ENCODE data around the gene RAB31.
"Not testable (repeated sequence)": the region's sequence is repeated elsewhere in the genome, so short reads cannot be mapped to it uniquely, and the experiment has no call there.

The RAB31 gene

GRCh38 chr18:9850309-9850708, 142.2 kb downstream of the RAB31 start:
- peaks cover 6% of the 10 kb centered on the region for H3K36me3 ChIP-seq (ENCODE audit: insufficient read depth, low read length)
- H2AFZ ChIP-seq (ENCODE audit: low read depth, low read length), result no peak overlapping the region
- no peak overlapping the region for H3K4me3 ChIP-seq (ENCODE audit: low read length)
- no peaks in the 10 kb centered on the region for H3K4me1 ChIP-seq (ENCODE audit: insufficient read depth, low read length)
- H3K27me3 ChIP-seq (ENCODE audit: insufficient read depth, low read length), result no peaks in the 10 kb centered on the region
- peaks cover 2% of the 10 kb centered on the region for H3K9me3 ChIP-seq (ENCODE audit: low read length)

DNA sequence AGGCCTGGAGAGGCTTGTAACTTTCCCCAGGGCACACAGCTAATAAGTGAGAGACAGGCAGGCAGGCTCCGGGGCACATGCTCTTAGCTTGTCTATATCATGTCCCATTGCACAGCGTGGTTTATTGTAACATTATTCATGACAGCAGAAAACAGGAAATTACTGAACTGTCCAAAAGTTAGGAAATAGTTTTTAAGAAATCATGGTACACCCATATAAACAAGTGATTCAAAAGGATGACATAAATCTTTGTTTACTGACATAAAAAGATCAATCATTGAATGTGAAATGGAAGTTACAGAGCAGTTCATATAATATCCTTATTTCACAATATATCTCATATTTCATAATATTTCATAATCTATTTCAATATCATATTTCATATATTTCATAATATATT, 143.4 kb downstream of the RAB31 start:
- Histone ChIP-seq H3K4me1 (ENCODE audit: insufficient read depth, low read length) (no peaks in the 10 kb centered on the region), H3K9me3 (ENCODE audit: low read length) (peaks cover 2% of the 10 kb centered on the region), H3K4me3 (ENCODE audit: low read length) (no peak overlapping the region), H3K36me3 (ENCODE audit: insufficient read depth, low read length) (no peaks in the 10 kb centered on the region), H2AFZ (ENCODE audit: low read depth, low read length) (no peak overlapping the region), H3K27me3 (ENCODE audit: insufficient read depth, low read length) (no peaks in the 10 kb centered on the region)

DNA sequence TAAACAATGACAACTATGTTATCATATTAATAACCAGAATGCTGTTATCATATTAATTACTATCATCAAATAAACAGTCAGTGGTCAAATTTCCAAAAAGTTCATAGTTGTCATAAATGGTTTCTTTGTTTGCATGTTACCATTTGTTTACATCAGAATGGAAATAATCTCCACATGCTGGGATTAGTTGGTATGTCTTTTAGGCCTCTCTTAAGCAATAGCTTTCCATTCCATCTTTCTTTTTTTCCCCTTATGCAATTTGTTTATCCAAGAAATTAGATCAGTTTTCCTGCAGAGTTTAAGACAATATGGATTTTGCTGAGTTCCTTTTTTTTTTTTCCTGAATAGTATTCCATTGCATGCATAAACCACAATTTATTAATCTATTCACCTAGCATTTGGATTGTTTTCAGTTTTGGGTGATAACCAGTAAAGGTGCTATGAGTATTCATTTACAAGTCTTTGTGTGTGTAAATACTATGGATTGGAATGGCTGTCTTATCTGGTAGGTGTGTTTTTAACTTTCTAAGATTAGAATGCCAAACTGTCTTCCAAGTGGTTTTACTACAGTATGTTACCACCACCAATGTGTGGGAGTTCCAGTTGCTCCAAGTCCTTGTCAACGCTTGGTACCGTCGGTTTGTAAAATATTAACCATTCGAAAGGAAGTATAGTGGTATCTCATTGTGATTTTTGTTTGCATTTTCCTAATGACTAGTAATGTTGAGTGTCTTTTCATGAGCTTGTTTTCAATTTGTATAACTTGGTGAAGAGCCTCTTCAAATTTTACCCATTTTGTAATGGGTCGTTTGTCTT, 144.4 kb downstream of the RAB31 start:
- Histone ChIP-seq H3K4me3 (ENCODE audit: low read length) (no peak overlapping the region), H3K4me1 (ENCODE audit: insufficient read depth, low read length) (no peaks in the 10 kb centered on the region), H3K27me3 (ENCODE audit: insufficient read depth, low read length) (no peaks in the 10 kb centered on the region), H3K36me3 (ENCODE audit: insufficient read depth, low read length) (no peaks in the 10 kb centered on the region), H3K9me3 (ENCODE audit: low read length) (peaks cover 2% of the 10 kb centered on the region), H2AFZ (ENCODE audit: low read depth, low read length) (no peak overlapping the region)

DNA sequence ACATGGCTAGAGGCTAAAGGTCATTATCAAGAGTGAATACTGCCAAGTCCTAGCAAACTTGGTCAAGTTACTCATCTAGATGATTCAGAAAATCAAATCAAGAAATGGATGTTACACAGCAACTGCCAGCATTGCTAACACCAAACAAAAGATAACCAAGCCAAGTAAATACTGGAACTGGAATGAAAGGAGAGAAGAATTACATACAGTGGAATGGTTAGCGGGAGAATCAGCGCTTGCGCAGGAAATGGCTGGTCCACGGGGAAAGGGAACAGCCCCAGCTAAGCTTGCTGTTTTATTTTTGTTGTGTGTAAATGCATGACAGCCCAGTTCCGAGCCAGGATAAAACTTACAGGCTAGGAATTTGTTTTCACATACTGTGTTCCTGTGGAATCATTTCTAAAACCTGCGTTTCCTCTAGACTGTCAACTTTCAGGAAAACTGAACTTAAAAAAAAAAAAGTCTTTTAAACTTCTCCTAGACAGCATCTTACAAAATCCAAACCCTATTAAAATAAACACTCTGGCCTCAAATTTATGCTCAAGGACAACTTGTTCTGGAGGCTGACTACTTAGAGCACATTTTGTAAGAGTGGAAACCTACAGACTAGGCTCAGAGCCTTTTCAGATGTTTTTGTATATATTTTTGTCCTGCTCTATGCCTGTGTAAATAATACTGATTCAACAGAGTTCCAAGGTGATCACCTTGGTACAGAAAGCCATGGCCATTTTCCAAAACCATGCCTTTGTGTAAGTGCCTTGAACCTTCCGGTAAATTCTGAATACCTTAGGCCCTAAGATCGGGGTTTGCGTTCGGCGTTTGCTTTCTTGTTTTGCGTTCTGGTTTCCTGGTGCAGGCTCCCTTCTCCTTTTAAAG, 146.9 kb downstream of the RAB31 start:
- Histone ChIP-seq H3K4me1 (ENCODE audit: insufficient read depth, low read length) (no peaks in the 10 kb centered on the region), H3K36me3 (ENCODE audit: insufficient read depth, low read length) (peaks cover 4% of the 10 kb centered on the region), H3K4me3 (ENCODE audit: low read length) (no peak overlapping the region), H2AFZ (ENCODE audit: low read depth, low read length) (no peak overlapping the region), H3K27me3 (ENCODE audit: insufficient read depth, low read length) (no peaks in the 10 kb centered on the region), H3K9me3 (ENCODE audit: low read length) (no peaks in the 10 kb centered on the region)

DNA sequence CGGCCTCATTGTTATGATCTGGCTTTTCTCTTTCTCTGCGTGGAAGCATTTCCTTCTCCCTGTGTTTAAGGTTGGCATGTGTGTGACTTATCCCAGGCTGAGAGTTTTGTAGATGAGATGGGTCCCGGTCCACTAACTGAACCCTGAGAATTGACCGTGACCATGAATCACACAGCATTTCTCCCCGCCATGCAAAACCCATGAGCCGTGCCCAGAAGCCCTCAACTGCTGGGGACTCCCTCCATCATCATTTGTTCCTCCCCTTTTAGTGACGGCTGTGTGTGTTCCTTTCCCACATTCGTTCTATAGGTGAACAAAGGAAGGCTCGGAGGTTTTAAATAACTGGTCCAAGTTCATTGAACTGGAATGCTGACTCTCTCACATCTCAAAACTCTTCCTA, 147.6 kb downstream of the RAB31 start:
- H3K9me3 ChIP-seq (ENCODE audit: low read length), result no peaks in the 10 kb centered on the region

DNA sequence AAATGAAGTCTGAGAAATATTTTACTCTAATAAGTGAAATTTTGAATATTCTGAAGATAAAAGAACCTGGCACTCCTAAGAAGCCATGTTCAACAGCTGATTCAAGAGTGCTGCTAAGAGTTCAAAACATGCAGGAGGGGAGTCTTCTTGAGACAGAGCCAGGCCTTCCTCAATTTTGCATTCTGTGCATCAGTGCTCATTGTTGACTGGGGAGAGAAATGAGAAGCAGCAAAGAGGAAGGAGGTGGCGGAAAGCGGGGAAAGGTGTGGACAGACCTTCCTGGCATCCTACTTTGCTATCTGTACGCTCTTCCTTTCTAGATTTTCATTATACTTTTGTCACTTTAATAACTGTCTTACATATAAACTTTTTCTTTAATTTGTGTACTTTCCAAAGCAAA, 148.0 kb downstream of the RAB31 start:
- Histone ChIP-seq H3K27me3 (ENCODE audit: insufficient read depth, low read length) (no peaks in the 10 kb centered on the region), H3K36me3 (ENCODE audit: insufficient read depth, low read length) (peaks cover 7% of the 10 kb centered on the region)

More for the DNA sequence above, 147.6 kb downstream of the RAB31 start:
- no peaks in the 10 kb centered on the region for H3K4me1 ChIP-seq (ENCODE audit: insufficient read depth, low read length)
- H2AFZ ChIP-seq (ENCODE audit: low read depth, low read length), result no peak overlapping the region
- peaks cover 7% of the 10 kb centered on the region for H3K36me3 ChIP-seq (ENCODE audit: insufficient read depth, low read length)
- no peaks in the 10 kb centered on the region for H3K27me3 ChIP-seq (ENCODE audit: insufficient read depth, low read length)
- no peak overlapping the region for H3K4me3 ChIP-seq (ENCODE audit: low read length)

GRCh38 chr18:9857479-9857998, 149.4 kb downstream of the RAB31 start:
- H3K27me3 ChIP-seq (ENCODE audit: insufficient read depth, low read length); H3K36me3 ChIP-seq (ENCODE audit: insufficient read depth, low read length); H2AFZ ChIP-seq (ENCODE audit: low read depth, low read length); H3K4me1 ChIP-seq (ENCODE audit: insufficient read depth, low read length); H3K9me3 ChIP-seq (ENCODE audit: low read length); H3K4me3 ChIP-seq (ENCODE audit: low read length): not testable (repeated sequence)

More for the DNA sequence above, 148.0 kb downstream of the RAB31 start:
- Histone ChIP-seq H3K4me3 (ENCODE audit: low read length) (no peak overlapping the region), H3K4me1 (ENCODE audit: insufficient read depth, low read length) (no peaks in the 10 kb centered on the region), H2AFZ (ENCODE audit: low read depth, low read length) (no peak overlapping the region), H3K9me3 (ENCODE audit: low read length) (no peaks in the 10 kb centered on the region)

- Histone ChIP-seq H3K4me1 (ENCODE audit: insufficient read depth, low read length) (peaks cover 17% of the 10 kb centered on the region), H3K27me3 (ENCODE audit: insufficient read depth, low read length) (no peaks in the 10 kb centered on the region), H2AFZ (ENCODE audit: low read depth, low read length) (no peak overlapping the region), H3K36me3 (ENCODE audit: insufficient read depth, low read length) (peaks cover 7% of the 10 kb centered on the region), H3K4me3 (ENCODE audit: low read length) (no peak overlapping the region), H3K9me3 (ENCODE audit: low read length) (no peaks in the 10 kb centered on the region)
Measured at GRCh38 chr18:9858642-9859041, 150.5 kb downstream of the RAB31 start.

DNA sequence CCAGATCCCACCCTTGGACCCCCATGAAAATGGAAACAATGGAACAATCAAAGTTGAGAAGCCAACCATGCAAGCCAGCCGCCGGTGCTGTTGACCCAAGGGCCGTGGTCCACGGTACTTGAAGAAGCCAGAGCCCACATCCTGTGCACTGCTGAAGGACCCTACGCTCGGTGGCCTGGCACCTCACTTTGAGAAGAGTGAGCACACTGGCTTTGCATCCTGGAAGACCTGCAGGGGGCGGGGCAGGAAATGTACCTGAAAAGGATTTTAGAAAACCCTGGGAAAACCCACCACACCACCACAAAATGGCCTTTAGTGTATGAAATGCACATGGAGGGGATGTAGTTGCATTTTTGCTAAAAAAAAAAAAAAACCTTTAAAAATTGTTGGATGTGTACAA, 151.1 kb downstream of the RAB31 start:
- no peaks in the 10 kb centered on the region for H3K9me3 ChIP-seq (ENCODE audit: low read length)
- H2AFZ ChIP-seq (ENCODE audit: low read depth, low read length), result no peak overlapping the region
- no peak overlapping the region for H3K4me3 ChIP-seq (ENCODE audit: low read length)
- no peaks in the 10 kb centered on the region for H3K27me3 ChIP-seq (ENCODE audit: insufficient read depth, low read length)
- peaks cover 17% of the 10 kb centered on the region for H3K4me1 ChIP-seq (ENCODE audit: insufficient read depth, low read length)
- peaks cover 7% of the 10 kb centered on the region for H3K36me3 ChIP-seq (ENCODE audit: insufficient read depth, low read length)

- H3K4me1 ChIP-seq (ENCODE audit: insufficient read depth, low read length), result peaks cover 17% of the 10 kb centered on the region
- peaks cover 7% of the 10 kb centered on the region for H3K36me3 ChIP-seq (ENCODE audit: insufficient read depth, low read length)
- no peak overlapping the region for H3K4me3 ChIP-seq (ENCODE audit: low read length)
- peaks cover 4% of the 10 kb centered on the region for H3K9me3 ChIP-seq (ENCODE audit: low read length)
- H2AFZ ChIP-seq (ENCODE audit: low read depth, low read length), result no peak overlapping the region
- no peaks in the 10 kb centered on the region for H3K27me3 ChIP-seq (ENCODE audit: insufficient read depth, low read length)
Measured at GRCh38 chr18:9860682-9861081, 152.6 kb downstream of the RAB31 start.

DNA sequence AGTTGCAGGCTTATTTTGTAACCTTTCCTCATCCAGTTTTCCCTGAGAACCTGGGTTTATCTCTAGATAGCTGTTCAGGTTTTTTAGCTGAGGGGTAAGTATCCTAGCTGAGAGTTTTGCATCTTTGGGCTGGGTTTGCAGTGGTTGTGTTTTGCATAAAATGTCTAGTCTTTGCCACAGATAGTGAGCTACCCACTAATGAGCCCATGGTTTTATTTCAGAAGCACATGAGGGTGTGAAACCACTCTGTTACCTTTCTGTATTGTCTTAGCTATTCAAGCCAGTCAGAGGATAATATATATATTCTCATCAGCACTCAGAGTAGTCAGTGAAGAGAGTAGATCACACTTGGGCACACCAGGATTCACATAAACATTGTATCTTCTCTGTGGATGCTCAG, 153.1 kb downstream of the RAB31 start:
- H3K4me1 ChIP-seq (ENCODE audit: insufficient read depth, low read length), result peaks cover 17% of the 10 kb centered on the region
- H3K9me3 ChIP-seq (ENCODE audit: low read length), result peaks cover 4% of the 10 kb centered on the region
- H3K36me3 ChIP-seq (ENCODE audit: insufficient read depth, low read length), result peaks cover 7% of the 10 kb centered on the region
- no peak overlapping the region for H3K4me3 ChIP-seq (ENCODE audit: low read length)
- H2AFZ ChIP-seq (ENCODE audit: low read depth, low read length), result no peak overlapping the region
- no peaks in the 10 kb centered on the region for H3K27me3 ChIP-seq (ENCODE audit: insufficient read depth, low read length)

- H3K36me3 ChIP-seq (ENCODE audit: insufficient read depth, low read length), result peaks cover 7% of the 10 kb centered on the region
- H3K4me1 ChIP-seq (ENCODE audit: insufficient read depth, low read length), result peaks cover 17% of the 10 kb centered on the region
- no peaks in the 10 kb centered on the region for H3K27me3 ChIP-seq (ENCODE audit: insufficient read depth, low read length)
- H3K4me3 ChIP-seq (ENCODE audit: low read length), result no peak overlapping the region
- H2AFZ ChIP-seq (ENCODE audit: low read depth, low read length), result no peak overlapping the region
- H3K9me3 ChIP-seq (ENCODE audit: low read length), result peaks cover 4% of the 10 kb centered on the region
Measured at GRCh38 chr18:9861933-9862332, 153.8 kb downstream of the RAB31 start.

DNA sequence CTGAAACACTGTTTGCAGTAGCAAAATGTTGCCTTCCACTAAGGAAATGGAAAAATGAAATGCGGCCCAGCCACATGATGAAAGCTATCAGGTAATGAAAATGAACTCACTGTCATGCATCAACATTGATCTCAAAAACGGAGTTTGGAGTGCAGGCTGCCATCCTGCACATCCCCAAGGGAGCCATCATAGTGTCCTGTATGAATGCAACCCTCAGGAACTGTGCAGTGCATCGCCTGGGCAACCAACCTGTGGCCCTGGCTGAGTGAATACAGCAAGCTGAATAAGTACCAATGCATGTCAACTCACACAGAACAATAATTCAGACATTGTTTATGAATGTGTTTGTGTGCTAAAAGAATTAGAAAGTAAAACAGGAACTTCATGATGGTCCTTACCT, 154.6 kb downstream of the RAB31 start:
- Histone ChIP-seq H2AFZ (ENCODE audit: low read depth, low read length) (no peak overlapping the region), H3K36me3 (ENCODE audit: insufficient read depth, low read length) (peaks cover 7% of the 10 kb centered on the region), H3K27me3 (ENCODE audit: insufficient read depth, low read length) (no peaks in the 10 kb centered on the region), H3K4me1 (ENCODE audit: insufficient read depth, low read length) (peaks cover 17% of the 10 kb centered on the region), H3K9me3 (ENCODE audit: low read length) (peaks cover 6% of the 10 kb centered on the region), H3K4me3 (ENCODE audit: low read length) (no peak overlapping the region)
